Endothelial cell of hepatic sinusoid (primary cell): ENCODE results near the gene PDE6A.

Experiments
- in situ Hi-C: cut with HindIII; loops from 2 replicates; pipeline ENCODE4 v1.10.0; 2017; ENCODE audit warnings: low sequenced_read_pairs

The PDE6A gene

DNA sequence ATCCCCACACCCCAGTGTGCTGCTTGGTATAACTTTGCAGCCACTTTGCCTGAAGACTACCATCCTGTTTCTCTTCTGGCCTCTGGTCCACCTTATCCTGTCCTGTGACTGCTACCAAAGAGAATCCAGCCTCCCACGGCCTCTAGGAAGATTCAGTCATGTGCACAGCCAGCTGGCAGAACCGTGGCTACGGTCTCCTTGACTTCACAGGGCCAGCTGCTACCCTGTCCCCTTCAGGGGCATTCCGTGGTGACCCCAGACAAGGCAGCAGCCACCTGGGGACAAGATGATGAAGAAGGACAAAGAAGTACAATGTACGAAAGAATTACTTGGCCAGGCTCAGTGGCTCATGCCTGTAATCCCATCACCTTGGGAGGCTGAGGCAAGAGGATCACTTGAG, 98.6 kb downstream of the PDE6A start:
- in situ Hi-C loops = no loop called here

DNA sequence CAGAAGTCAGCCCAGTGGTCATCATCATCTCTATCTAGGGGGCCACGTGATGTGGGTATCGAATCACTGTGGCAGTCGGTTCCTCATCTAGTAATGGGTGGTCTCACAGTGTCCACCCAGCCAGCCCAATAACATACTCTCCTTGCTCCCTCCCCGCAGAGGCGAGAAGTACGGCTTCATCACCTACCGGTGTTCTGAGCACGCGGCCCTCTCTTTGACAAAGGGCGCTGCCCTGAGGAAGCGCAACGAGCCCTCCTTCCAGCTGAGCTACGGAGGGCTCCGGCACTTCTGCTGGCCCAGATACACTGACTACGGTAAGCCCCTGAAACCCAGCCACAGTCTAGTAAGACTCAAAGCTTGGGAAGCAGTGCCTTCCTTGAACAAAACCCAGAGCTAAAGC, 99.0 kb downstream of the PDE6A start:
- in situ Hi-C loops = no loop called here

DNA sequence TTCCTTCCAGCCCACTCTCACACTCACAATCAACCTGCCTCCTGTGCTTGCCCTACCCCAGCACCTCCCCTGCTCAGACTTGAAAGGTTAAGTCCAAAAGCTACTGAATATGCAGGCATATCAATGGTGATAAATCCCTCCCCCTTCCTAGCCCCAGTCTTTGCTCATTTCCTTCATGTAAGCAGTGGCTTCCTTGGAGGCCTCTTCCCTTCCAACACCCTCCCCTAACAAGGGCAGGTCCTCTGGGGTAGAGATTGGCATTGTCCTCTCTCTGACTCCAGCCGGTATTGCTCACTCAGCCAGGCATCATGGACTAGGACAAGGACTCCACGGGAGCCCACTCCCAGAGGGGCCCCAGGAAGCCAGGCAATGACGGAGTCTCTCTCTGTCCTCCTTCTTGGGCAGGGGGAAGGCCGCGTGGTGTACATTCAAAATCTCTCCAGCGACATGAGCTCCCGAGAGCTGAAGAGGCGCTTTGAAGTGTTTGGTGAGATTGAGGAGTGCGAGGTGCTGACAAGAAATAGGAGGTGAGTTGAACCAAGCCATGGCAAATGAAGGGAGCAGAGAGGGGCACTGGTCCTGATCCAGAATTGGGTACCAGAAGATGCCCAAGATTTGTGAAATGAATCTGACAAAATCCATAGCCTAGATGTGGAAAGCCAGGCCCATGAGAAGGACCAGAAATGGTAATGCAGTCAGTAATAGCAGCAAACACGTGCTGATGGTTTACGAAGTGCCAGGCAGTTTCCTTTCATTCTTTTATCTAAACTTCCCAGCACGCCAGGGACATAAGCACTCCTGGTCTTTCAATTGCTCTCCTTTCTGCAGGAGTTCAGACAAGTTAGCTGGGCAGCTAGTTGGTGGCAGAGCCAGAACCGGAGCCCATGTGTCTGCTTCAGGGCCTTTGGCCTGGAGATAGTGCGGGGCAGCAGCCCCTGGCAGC, 102.5 kb downstream of the PDE6A start:
- in situ Hi-C loops = loop anchor here (5.0 kb wide), 1 partner anchor 50 kb away; no protein-coding TSS in a partner anchor

DNA sequence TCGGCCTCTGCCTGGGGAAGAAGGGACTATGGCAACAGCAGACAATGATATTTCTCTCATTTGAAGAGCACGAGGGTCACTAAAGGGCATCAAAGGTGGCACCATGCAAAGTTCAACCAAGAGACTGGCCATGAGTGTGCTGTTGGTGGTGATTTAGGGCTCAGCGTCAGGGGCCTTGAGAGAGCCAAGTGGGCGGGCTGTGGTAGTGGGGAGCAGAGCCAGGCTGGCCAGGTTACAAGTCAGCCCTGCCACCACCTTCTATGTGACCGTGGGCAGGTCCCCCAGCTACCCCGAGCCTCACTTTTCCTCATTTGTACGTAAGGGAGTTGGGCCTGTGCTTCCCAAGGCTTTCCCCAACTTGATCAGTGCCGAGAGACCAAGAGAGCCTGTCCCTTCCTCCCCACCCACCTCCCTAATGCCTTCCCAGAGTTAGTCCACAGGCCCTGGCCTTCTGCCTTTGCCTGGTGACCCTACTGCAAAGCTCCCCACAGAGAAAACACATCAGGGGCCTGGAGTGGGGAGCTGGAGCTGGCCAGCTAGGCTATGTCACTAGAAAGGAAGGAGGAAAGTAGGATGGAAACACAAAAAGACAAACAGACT, 104.3 kb downstream of the PDE6A start:
- in situ Hi-C loops = loop anchor here (5.0 kb wide), 1 partner anchor 52 kb away; no protein-coding TSS in a partner anchor

DNA sequence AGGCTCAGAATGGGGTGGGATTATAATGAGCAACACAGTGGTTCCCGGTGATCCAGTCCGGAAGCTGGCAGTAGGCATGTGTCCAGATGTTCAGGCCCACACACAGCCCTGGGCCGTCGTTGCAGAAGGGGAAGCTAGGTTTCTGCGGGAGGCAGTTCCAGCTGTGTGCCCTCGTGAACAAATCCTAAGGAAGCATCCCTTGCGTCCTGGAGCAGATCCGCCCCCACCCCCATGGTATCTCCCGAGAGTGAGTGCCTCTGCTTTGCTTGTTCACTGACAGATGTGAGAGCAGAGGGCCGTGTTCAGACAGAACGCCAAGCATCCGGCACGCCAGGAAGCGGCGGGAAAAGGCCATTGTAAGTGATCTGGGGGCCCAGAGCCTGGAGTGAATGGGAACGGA, 104.8 kb downstream of the PDE6A start:
- in situ Hi-C loops = loop anchor here (5.0 kb wide), 2 partner anchors 53 to 148 kb away; no protein-coding TSS in a partner anchor

DNA sequence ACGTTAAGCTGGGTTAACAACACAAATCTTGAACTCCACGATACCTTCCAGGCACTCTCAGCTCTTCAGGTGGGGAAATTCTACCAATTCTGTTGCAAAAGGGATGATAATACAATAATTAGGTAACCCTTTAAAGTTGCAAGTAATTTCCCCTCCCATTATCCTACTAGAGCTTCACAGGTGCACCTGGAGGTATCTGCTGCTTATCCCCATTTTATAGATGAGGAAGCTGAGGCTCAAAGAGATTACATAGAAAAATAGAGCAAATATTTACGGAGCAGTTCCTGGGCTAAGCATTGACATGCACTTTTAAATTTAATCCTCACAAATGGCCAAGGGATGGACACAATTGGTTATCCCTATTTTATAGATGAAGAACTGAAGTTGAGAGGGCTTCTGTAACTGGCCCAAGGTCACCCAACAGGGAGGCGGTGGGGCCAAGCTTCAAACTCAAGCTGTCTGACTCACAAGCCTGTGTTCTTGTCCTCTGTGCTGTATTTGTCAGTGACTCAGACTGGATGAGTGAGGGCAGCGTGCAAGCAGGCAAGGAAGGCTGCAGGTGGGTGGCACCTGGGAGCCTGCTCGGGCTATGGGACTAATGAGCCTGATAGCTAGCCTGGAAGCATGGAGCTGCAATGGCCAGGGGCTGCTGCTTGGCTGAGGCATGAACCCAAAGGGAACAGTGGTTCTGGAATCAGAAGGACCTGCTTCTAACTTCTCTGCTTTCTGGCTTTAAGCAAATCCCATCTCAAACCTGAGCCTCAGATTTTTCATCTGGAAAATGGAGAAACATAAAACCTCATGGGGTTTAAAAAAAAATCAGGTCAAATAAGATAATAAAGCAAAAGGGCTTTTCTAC, 105.5 kb downstream of the PDE6A start:
- in situ Hi-C loops = loop anchor here (5.0 kb wide), 1 partner anchor 148 kb away; no protein-coding TSS in a partner anchor

DNA sequence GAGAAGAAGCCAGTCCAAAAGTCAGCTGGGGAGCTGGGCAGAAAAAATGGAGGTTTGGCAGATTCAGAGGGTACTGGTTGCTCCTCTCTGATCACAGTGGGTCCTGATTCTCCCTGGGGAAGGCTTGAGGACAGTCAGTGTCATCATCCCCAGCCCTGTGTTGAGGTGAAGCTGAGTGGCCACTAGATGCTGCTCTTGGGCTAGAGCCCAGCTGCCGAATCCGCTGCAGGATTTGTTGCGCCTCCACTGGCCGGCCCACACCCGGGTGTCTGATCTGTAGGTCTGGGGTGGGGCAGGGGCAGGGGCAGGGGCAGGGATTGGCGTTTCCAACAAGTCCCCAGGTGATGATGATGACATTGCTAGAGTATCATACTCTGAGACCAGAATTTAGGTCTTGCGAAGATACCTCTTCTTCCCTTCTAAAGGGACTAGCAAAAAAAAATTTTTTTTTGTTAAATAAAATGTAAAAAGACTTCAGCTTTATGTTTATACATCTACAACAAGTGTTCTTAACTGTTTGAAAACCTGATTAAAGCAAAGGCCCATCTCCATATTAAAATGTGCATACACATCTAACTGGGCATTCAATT, 106.8 kb downstream of the PDE6A start:
- in situ Hi-C loops = loop anchor here (5.0 kb wide), 1 partner anchor 150 kb away; no protein-coding TSS in a partner anchor

DNA sequence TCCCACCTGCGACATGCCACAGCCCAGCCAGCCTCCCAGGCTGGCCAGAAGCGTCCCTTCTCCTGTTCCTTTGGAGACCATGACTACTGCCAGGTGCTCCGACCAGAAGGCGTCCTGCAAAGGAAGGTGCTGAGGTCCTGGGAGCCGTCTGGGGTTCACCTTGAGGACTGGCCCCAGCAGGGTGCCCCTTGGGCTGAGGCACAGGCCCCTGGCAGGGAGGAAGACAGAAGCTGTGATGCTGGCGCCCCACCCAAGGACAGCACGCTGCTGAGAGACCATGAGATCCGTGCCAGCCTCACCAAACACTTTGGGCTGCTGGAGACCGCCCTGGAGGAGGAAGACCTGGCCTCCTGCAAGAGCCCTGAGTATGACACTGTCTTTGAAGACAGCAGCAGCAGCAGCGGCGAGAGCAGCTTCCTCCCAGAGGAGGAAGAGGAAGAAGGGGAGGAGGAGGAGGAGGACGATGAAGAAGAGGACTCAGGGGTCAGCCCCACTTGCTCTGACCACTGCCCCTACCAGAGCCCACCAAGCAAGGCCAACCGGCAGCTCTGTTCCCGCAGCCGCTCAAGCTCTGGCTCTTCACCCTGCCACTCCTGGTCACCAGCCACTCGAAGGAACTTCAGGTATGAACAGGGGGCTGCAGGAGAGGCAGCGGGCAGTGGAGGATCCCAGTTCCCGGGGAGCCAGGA, 108.0 kb downstream of the PDE6A start:
- in situ Hi-C loops = loop anchor here (5.0 kb wide), 1 partner anchor 151 kb away; no protein-coding TSS in a partner anchor

DNA sequence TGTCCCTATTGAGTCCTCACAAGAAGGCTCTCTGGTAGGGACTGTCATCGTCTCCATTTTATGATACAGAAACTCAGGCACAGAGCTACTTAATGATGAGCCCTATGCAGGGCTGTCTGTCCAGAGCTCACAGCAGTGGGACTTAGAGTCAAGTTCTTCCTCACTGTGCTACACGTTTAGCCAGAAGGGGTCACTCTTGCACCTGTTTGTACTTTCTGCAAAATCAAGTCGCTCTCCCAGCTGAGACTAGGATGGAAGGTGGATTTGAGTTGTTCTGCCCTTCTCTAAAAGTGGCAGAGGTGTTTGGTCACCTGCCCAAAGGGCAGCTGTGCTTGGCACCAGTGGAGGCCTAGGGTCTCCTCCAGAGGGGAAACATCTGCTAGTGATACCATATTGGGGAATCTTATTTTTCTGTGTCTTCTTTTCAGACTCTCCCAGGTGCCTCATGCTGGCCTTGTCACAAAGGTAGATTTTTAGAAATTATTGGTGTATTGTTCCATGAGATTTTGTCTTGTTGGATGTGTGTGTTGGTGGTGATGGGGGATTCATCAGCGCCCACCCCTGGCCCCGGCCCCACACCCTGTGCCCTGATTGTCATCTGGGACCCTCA, 110.2 kb downstream of the PDE6A start:
- in situ Hi-C loops = no loop called here

DNA sequence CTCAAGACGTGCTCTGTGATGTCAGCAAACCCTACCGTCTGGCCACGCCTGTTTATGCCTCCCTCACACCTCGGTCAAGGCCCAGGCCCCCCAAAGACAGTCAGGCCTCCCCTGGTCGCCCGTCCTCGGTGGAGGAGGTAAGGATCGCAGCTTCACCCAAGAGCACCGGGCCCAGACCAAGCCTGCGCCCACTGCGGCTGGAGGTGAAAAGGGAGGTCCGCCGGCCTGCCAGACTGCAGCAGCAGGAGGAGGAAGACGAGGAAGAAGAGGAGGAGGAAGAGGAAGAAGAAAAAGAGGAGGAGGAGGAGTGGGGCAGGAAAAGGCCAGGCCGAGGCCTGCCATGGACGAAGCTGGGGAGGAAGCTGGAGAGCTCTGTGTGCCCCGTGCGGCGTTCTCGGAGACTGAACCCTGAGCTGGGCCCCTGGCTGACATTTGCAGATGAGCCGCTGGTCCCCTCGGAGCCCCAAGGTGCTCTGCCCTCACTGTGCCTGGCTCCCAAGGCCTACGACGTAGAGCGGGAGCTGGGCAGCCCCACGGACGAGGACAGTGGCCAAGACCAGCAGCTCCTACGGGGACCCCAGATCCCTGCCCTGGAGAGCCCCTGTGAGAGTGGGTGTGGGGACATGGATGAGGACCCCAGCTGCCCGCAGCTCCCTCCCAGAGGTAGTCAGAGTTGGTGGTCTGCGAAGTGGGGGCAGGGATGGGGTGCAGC, 111.3 kb downstream of the PDE6A start:
- in situ Hi-C loops = no loop called here

DNA sequence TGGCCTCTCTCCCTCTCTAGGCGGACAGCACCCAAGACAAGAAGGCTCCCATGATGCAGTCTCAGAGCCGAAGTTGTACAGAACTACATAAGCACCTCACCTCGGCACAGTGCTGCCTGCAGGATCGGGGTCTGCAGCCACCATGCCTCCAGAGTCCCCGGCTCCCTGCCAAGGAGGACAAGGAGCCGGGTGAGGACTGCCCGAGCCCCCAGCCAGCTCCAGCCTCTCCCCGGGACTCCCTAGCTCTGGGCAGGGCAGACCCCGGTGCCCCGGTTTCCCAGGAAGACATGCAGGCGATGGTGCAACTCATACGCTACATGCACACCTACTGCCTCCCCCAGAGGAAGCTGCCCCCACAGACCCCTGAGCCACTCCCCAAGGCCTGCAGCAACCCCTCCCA, 112.0 kb downstream of the PDE6A start:
- in situ Hi-C loops = no loop called here

DNA sequence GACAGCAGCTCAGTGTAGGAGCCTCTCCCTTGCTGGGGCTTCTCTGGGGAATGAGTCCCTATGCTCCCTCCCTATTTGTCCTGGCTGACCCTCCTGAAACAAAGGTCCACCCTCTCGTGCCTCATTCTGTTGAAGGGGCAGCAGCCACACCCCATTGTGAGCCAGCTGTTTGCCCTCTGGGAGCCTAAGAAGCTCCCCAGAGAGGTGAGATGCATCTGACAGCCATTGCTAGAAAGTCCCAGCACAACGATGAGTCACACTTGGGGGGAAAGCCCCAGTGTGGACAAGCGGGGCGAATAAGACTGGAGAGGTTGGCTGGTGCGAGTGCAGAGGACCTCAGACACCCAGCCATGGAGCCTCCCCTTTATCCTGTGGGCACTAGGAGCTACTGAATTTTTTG, 113.1 kb downstream of the PDE6A start:
- in situ Hi-C loops = no loop called here

DNA sequence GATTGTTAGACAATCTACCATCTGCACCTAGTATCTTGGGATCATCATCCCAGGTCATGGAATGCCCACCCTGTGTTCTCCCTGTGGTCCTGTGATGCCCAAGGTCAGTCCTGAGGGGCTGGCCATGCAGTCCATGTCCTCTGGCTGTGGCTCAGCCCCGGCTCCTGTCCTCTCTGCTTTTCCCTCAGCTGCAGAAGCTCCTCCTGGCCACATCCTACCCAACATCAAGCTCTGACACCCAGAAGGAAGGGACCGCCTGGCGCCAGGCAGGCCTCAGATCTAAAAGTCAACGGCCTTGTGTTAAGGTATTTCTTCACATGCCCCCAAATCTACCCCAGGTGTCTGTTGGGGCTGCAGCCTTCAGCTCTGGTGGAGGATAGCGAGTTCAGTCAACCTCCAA, 114.0 kb downstream of the PDE6A start:
- in situ Hi-C loops = no loop called here

DNA sequence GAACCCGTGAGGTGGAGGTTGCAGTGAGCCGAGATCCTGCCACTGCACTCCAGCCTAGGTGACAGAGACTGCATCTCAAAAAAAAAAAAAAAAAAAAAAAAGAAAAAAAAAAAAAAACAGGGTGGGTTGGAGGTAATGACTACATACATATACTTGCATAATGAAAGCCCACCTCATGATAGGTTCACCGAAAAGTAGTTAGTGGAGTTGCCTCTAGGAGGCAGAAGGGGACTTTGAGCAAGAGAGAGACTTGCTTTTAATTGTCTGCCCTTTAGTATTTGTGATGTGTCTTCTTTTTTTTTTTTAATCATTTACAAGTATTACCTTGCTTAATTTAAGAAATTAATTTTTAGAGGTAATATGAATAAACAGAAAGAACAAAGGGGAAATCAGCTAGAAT, 114.6 kb downstream of the PDE6A start:
- in situ Hi-C loops = loop anchor here (5.0 kb wide), 2 partner anchors 163 to 208 kb away; no protein-coding TSS in a partner anchor

DNA sequence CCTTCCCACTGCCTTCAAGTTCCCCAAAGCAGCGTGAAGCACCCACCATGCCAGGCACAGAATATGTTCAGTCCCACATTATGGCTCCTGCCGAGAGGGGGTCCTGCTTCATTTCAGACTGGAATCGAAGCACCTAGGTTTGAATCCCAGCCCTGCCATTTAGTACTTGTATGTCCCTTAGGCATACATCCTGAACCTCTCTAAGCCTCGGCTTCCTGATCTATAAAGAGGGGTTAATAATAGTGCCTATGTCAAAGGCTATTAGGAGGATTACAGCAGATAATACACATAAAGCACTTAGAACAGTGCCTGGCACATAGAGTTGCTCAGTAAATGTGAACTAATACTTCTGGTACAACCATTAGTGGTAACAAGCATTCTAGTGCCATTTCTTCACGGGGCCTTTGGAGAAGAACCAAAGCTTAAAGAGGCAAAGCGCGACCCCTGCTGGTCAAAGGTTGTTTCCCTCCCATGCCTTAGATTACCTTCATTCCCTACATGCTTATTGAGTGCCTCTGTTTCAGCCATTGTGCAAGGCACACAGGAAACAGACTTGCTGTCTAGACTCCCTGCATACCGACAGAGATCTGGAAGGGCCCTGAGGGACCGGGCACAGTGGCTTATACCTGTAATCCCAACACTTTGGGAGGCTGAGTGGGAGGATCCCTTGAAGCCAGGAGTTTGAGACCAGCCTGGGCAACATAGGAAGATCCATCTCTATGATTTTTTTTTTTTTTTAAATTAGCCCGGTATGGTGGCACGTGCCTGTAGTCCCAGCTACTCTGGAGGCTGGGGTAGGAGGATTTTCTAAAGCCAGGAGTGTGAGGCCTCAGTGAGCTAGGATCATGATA, 116.2 kb downstream of the PDE6A start:
- in situ Hi-C loops = loop anchor here (5.0 kb wide), 2 partner anchors 161 to 206 kb away; no protein-coding TSS in a partner anchor

DNA sequence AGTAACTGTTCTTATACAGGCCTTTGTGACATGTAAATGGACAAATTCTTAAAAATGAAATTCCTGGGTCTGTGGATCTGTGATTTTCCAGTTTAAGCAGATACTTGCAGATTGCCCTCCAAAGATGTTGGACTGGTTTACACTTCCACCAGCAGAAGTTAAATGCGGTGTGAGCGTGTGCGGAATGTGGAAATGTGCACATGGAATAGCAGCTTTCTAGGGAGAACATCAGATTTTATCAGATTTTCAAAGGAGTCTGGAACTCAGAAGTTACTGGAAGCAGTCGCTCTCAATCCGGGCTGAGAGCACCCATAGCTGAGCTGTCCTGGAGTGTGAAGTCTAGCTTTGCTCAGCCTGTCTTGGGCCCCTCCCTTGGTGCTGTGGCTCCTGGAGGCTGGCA, 117.0 kb downstream of the PDE6A start:
- in situ Hi-C loops = loop anchor here (5.0 kb wide), 2 partner anchors 160 to 205 kb away; no protein-coding TSS in a partner anchor

DNA sequence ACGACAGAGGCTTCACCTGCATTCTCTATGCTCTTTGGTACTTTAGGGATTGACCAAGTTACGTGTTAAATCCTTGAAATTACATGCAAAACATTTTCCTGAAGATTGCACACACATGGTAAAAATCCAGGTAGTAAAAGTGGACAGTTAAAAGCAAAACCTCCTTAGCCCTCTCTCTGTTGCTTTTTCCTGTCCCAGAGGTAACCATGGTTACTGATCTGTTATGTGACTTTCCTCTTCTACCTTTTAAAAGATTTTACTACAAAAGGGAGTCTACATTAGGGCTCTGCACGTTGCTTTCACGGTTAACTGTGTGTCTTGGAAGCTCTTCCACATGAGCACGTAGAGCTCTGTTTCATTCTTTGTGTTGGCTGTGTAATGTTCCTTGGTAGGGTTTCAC, 117.5 kb downstream of the PDE6A start:
- in situ Hi-C loops = loop anchor here (5.0 kb wide), 2 partner anchors 160 to 205 kb away; no protein-coding TSS in a partner anchor

DNA sequence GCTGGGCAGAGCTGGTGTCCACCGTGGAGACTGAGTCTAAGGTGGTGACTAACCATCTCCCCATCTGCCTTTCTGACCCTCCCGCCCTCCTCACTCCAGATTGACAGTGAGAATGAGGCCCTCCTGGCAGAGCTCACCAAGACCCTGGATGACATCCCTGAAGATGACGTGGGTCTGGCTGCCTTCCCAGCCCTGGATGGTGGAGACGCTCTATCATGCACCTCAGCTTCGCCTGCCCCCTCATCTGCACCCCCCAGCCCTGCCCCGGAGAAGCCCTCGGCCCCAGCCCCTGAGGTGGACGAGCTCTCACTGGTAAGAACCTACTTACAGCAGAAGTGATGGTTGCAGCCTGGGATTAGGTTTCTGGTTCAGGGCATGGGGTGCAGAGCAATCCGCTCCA, 118.0 kb downstream of the PDE6A start:
- in situ Hi-C loops = loop anchor here (5.0 kb wide), 2 partner anchors 159 to 204 kb away; no protein-coding TSS in a partner anchor
